ENCODE data around the gene FBXW8. TPM values are rescaled to one million over a fixed set of nuclear protein-coding genes. Genes with fewer than 3 reads are reported as not detected.

Gene FBXW8
- total RNA-seq, 1 experiment from 2014 or later, result 12.1 TPM

DNA sequence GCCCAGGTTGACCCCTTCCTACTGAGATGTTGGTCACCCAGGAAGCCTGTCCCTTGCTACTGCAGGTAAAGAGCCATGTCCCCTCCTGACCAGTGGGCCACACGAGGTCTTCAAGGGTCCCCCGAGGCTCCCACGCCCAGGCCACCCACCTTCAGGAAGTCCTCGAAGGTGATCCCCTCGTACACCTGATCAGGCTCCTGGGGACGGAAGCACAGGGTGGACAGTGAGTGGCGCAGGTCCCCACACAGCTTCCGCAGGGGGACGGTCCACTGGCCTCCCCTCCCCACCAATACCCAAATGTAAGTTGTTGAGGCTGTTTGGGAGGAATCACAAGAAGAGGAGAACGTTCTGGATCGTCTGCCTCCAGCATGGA lies 131.0 kb downstream of the FBXW8 start:
- Histone ChIP-seq H3K27me3 (ENCODE audit: low read length) (no peaks in the 10 kb centered on the region), H3K4me1 (ENCODE audit: insufficient read depth, low read length) (no peaks in the 10 kb centered on the region), H4K20me1 (ENCODE audit: low read length) (no peaks in the 10 kb centered on the region), H3K79me2 (ENCODE audit: low read length) (no peaks in the 10 kb centered on the region), H3K4me2 (ENCODE audit: low read length) (no peak overlapping the region), H3K9me3 (ENCODE audit: low read length) (no peaks in the 10 kb centered on the region), H3K9ac (ENCODE audit: low read length) (no peak overlapping the region), H3K4me3 (ENCODE audit: low read length) (no peak overlapping the region), H3F3A (ENCODE audit: low read length, unreplicated experiment) (no peaks in the 10 kb centered on the region), H3K27ac (ENCODE audit: low read length) (no peak overlapping the region), H3K9me2 (replicated peaks; ENCODE audit: low read length) (no peaks in the 10 kb centered on the region), H3K36me3 (ENCODE audit: low read depth, low read length) (no peaks in the 10 kb centered on the region), H2AFZ (ENCODE audit: low read length) (no peak overlapping the region)
- POLR2A ChIA-PET (ENCODE audit: unreplicated experiment), result no interaction called here
- no TSS peak for BruUV-seq (replicated peaks)
- DNase-seq, result no peak
- intact Hi-C loops (cut with micrococcal nuclease), result no loop called here
- no peak for ATAC-seq
- TF ChIP-seq EZH2phosphoT487 (IDR thresholded peaks at IDR 0.05; ENCODE audit: borderline replicate concordance, low read length), result no peak
- TF ChIP-seq EZH2 (IDR thresholded peaks at IDR 0.05; ENCODE audit: low read length, unreplicated experiment), result no peak
- TF ChIP-seq, protein P1, sequence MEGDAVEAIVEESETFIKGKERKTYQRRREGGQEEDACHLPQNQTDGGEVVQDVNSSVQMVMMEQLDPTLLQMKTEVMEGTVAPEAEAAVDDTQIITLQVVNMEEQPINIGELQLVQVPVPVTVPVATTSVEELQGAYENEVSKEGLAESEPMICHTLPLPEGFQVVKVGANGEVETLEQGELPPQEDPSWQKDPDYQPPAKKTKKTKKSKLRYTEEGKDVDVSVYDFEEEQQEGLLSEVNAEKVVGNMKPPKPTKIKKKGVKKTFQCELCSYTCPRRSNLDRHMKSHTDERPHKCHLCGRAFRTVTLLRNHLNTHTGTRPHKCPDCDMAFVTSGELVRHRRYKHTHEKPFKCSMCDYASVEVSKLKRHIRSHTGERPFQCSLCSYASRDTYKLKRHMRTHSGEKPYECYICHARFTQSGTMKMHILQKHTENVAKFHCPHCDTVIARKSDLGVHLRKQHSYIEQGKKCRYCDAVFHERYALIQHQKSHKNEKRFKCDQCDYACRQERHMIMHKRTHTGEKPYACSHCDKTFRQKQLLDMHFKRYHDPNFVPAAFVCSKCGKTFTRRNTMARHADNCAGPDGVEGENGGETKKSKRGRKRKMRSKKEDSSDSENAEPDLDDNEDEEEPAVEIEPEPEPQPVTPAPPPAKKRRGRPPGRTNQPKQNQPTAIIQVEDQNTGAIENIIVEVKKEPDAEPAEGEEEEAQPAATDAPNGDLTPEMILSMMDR (conservative IDR thresholded peaks at IDR 0.05; ENCODE audit: low read depth, low read length), result no peak
- CTCF ChIA-PET, result no interaction called here

DNA sequence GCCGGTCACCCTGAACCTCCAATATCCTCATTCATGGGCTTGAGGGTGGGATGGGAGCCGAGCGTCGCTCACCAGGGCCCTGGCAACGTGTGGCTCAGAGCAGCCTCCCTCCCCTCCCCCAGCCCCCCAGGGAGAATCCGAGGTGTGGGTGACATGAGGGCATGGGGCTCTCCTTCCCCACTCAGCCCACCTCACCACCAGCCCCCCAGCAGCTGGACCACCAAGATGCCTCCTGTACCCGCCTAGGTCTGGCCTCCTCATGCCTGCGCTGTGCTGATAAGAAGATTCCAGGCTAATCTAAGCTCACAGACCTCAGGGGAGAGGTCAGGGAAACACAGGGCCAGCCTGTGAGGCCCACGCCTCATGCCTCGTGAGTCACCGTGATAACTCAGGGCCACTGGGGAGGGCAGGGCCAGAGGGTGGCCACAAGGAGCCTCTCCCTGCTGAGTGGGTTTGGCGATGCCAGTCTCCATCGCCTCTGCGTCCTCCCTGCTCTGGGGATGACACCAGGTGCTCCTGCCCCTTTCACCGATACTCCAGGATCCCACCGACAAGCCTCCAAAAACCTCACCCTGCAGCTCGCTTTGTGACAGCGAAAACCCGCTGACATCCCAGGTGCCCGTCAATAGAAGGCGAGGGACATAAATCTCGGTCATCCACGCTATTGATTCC lies 131.6 kb downstream of the FBXW8 start:
- H2AFZ ChIP-seq (ENCODE audit: low read length), result no peak overlapping the region
- TF ChIP-seq EZH2 (IDR thresholded peaks at IDR 0.05; ENCODE audit: low read length, unreplicated experiment) (no peak), EZH2phosphoT487 (IDR thresholded peaks at IDR 0.05; ENCODE audit: borderline replicate concordance, low read length) (no peak)
- TF ChIP-seq, protein P1 (conservative IDR thresholded peaks at IDR 0.05; ENCODE audit: low read depth, low read length), result no peak
- no peaks in the 10 kb centered on the region for H4K20me1 ChIP-seq (ENCODE audit: low read length)
- no peaks in the 10 kb centered on the region for H3K36me3 ChIP-seq (ENCODE audit: low read depth, low read length)
- CTCF ChIA-PET, result no interaction called here
- no peaks in the 10 kb centered on the region for H3F3A ChIP-seq (ENCODE audit: low read length, unreplicated experiment)
- intact Hi-C loops (cut with micrococcal nuclease), result no loop called here
- no peaks in the 10 kb centered on the region for H3K27me3 ChIP-seq (ENCODE audit: low read length)
- no peak overlapping the region for H3K4me3 ChIP-seq (ENCODE audit: low read length)
- H3K9ac ChIP-seq (ENCODE audit: low read length), result no peak overlapping the region
- H3K9me3 ChIP-seq (ENCODE audit: low read length), result no peaks in the 10 kb centered on the region
- no peak overlapping the region for H3K4me2 ChIP-seq (ENCODE audit: low read length)
- DNase-seq, result no peak
- H3K9me2 ChIP-seq (replicated peaks; ENCODE audit: low read length), result no peaks in the 10 kb centered on the region
- POLR2A ChIA-PET (ENCODE audit: unreplicated experiment), result no interaction called here
- H3K4me1 ChIP-seq (ENCODE audit: insufficient read depth, low read length), result no peaks in the 10 kb centered on the region
- BruUV-seq (replicated peaks), result no TSS peak
- no peaks in the 10 kb centered on the region for H3K79me2 ChIP-seq (ENCODE audit: low read length)
- ATAC-seq, result peak; percentile 80
- H3K27ac ChIP-seq (ENCODE audit: low read length), result no peak overlapping the region

DNA sequence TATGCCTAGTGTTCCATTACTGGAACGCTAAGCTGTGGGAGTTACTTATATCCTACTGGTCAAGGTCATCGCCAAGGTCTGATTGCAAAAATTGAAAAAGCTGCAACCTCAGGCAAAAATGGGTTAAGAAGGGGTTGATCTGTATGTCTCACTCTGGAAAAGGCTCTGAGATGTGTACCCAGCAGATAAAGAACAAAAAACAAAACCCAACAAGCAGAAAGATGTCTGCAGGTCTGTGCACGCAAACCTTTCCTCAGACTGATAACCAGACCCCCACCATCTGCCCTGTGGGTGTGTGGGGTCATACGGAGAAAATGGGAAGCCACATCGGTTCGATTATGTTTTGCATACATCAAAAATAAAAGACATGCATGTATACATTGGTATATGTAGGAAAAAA lies 132.1 kb downstream of the FBXW8 start:
- Histone ChIP-seq H3K4me2 (ENCODE audit: low read length) (no peak overlapping the region), H3K27ac (ENCODE audit: low read length) (no peak overlapping the region), H3K4me1 (ENCODE audit: insufficient read depth, low read length) (no peaks in the 10 kb centered on the region), H3K4me3 (ENCODE audit: low read length) (no peak overlapping the region), H3K36me3 (ENCODE audit: low read depth, low read length) (no peaks in the 10 kb centered on the region), H4K20me1 (ENCODE audit: low read length) (no peaks in the 10 kb centered on the region), H3K9me2 (replicated peaks; ENCODE audit: low read length) (no peaks in the 10 kb centered on the region), H2AFZ (ENCODE audit: low read length) (no peak overlapping the region), H3K9me3 (ENCODE audit: low read length) (no peaks in the 10 kb centered on the region), H3F3A (ENCODE audit: low read length, unreplicated experiment) (no peaks in the 10 kb centered on the region), H3K79me2 (ENCODE audit: low read length) (no peaks in the 10 kb centered on the region), H3K9ac (ENCODE audit: low read length) (no peak overlapping the region), H3K27me3 (ENCODE audit: low read length) (no peaks in the 10 kb centered on the region)
- no peak for ATAC-seq
- intact Hi-C loops (cut with micrococcal nuclease), result no loop called here
- POLR2A ChIA-PET (ENCODE audit: unreplicated experiment), result no interaction called here
- CTCF ChIA-PET, result no interaction called here
- no peak for DNase-seq
- TF ChIP-seq, protein P1 (conservative IDR thresholded peaks at IDR 0.05; ENCODE audit: low read depth, low read length), result no peak
- TF ChIP-seq EZH2 (IDR thresholded peaks at IDR 0.05; ENCODE audit: low read length, unreplicated experiment), result no peak
- no peak for TF ChIP-seq EZH2phosphoT487 (IDR thresholded peaks at IDR 0.05; ENCODE audit: borderline replicate concordance, low read length)
- no TSS peak for BruUV-seq (replicated peaks)
